CD4-positive, alpha-beta memory T cell (primary cell): ENCODE data around the gene KLHL35. TPM values are rescaled to one million over a fixed set of nuclear protein-coding genes. Genes with fewer than 3 reads are reported as not detected.
A peak's percentile ranks its signal among the peaks of the same experiment; 100 is the strongest.

ENCODE experiments used
- CTCF ChIA-PET: fragments of 350-600 bp; sonication (Branson Sonifier 250); formaldehyde crosslinking; loops from one replicate; lab custom pipeline; 2021; ENCODE audit warnings: inconsistent platforms; ENCODE audit not compliant: partially characterized antibody; lab: Charles Lee
- POLR2A ChIA-PET: fragments of 350-600 bp; sonication (Branson Sonifier 250); formaldehyde crosslinking; loops from one replicate; lab custom pipeline; 2021; ENCODE audit not compliant: partially characterized antibody; lab: Charles Lee
- DNase-seq, 5 donors: peaks; one replicate each; pipeline versions ENCODE4 v3.0.0 to v3.0.0-alpha.2; 2020 to 2022; ENCODE audit warnings: mixed read lengths in 1 of 5
- H3K27ac ChIP-seq: one replicate; pipeline ENCODE4 v1.7.0; 2013; ENCODE audit warnings: low read depth, low read length
- H3K27me3 ChIP-seq: 2 replicates; pipeline ENCODE4 v1.7.0; 2013; ENCODE audit warnings: mild to moderate bottlenecking, low read length, moderate library complexity; ENCODE audit not compliant: insufficient read depth
- H3K36me3 ChIP-seq: 2 replicates; pipeline ENCODE4 v1.7.0; 2013; ENCODE audit warnings: mild to moderate bottlenecking, low read length, moderate library complexity; ENCODE audit not compliant: insufficient read depth
- H3K4me1 ChIP-seq: 2 replicates; pipeline ENCODE4 v1.7.0; 2013; ENCODE audit warnings: mild to moderate bottlenecking, low read length, moderate library complexity; ENCODE audit not compliant: insufficient read depth
- H3K4me3 ChIP-seq, 2 donors: one replicate each; pipeline ENCODE4 v1.7.0; 2013; ENCODE audit warnings: low read length in 2 of 2, mild to moderate bottlenecking in 1 of 2
- H3K9me3 ChIP-seq, 2 donors: one replicate each; pipeline ENCODE4 v1.7.0; 2013; ENCODE audit warnings: low read length in 2 of 2, control low read depth in 1 of 2; ENCODE audit not compliant: control insufficient read depth in 1 of 2
- H3K27ac Mint-ChIP-seq, 7 donors: one replicate each; pipeline ENCODE4 v1.8.0; 2020 to 2021; ENCODE audit warnings: mixed read lengths in 7 of 7, mild to moderate bottlenecking in 6 of 7, inconsistent platforms in 3 of 7, moderate library complexity in 3 of 7
- H3K27me3 Mint-ChIP-seq, 2 donors: one replicate each; pipeline ENCODE4 v1.8.0; 2020 to 2021; ENCODE audit warnings: mixed read lengths in 2 of 2
- H3K36me3 Mint-ChIP-seq, 2 donors: one replicate each; pipeline ENCODE4 v1.8.0; 2020 to 2021; ENCODE audit warnings: mixed read lengths in 2 of 2, inconsistent platforms in 1 of 2, mild to moderate bottlenecking in 1 of 2
- H3K4me1 Mint-ChIP-seq, 4 donors: one replicate each; pipeline ENCODE4 v1.8.0; 2020 to 2021; ENCODE audit warnings: mixed read lengths in 4 of 4, mild to moderate bottlenecking in 1 of 4
- H3K4me3 Mint-ChIP-seq, 8 donors: one replicate each; pipeline ENCODE4 v1.8.0; 2020 to 2021; ENCODE audit warnings: mixed read lengths in 8 of 8, mild to moderate bottlenecking in 7 of 8, moderate library complexity in 6 of 8, inconsistent platforms in 3 of 8
- H3K9me3 Mint-ChIP-seq, 8 donors: one replicate each; pipeline ENCODE4 v1.8.0; 2020 to 2021; ENCODE audit warnings: mixed read lengths in 8 of 8, mild to moderate bottlenecking in 5 of 8, inconsistent platforms in 3 of 8, moderate library complexity in 1 of 8
- intact Hi-C: fragments of 100-400 bp; cut with micrococcal nuclease; formaldehyde crosslinking; loops from one replicate; pipeline ENCODE4 v1.15.1; 2023
- polyA plus RNA-seq, 2 donors: library from polyadenylated mRNA; unstranded; fragments of 300-500 nt; fragmentation: Illumina TruSeq; gene quantifications; one replicate each; pipeline ENCODE4 v1.2.3, GENCODE V29; 2021
- total RNA-seq, 2 experiments: library from RNA; stranded (reverse); gene quantifications; one replicate each; pipeline ENCODE4 v1.2.3, GENCODE V29; 2021

Gene KLHL35
- total and polyA plus RNA-seq, 4 experiments from 2014 or later, result 0.93 to 1.5 (median 1.3) TPM

DNA sequence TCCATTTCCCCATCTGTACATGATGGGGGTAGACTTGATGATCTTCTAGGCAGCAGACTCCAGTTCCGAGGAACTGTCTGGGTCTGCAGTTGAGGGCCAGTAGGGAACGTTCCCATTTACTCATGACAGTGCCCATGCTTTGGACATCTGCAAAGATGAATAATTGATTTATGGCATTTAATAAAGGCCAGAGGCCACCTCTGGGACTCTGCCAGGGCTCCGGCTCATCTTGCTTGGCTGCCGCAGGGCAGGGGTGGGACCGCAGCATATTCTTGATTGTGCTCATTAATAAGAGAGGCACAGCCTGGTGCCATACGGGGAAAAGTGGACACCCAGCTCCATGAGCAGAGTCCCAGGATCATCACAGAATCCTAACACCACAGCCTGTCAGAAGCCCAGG is 28.1 kb upstream of the KLHL35 start:
- Histone ChIP-seq H3K4me3 (no peak overlapping the region), H3K36me3 (no peaks in the 10 kb centered on the region), H3K9me3 (no peaks in the 10 kb centered on the region), H3K27ac (no peak overlapping the region), H3K27me3 (no peaks in the 10 kb centered on the region), H3K4me1 (no peaks in the 10 kb centered on the region)
- ChIA-PET CTCF (no interaction called here), POLR2A (no interaction called here)
- no peak for DNase-seq
- Mint-ChIP-seq H3K36me3 (peaks cover 4 to 25% of the 10 kb centered on the region in 2 donors), H3K9me3 (no peaks in the 10 kb centered on the region), H3K27me3 (no peaks in the 10 kb centered on the region), H3K4me1 (peaks cover 0 to 6% (median 2%) of the 10 kb centered on the region in 4 donors), H3K4me3 (no peak overlapping the region), H3K27ac (peak overlapping the region in 1 of 7 donors; percentile 25)
- intact Hi-C loops, result no loop called here

DNA sequence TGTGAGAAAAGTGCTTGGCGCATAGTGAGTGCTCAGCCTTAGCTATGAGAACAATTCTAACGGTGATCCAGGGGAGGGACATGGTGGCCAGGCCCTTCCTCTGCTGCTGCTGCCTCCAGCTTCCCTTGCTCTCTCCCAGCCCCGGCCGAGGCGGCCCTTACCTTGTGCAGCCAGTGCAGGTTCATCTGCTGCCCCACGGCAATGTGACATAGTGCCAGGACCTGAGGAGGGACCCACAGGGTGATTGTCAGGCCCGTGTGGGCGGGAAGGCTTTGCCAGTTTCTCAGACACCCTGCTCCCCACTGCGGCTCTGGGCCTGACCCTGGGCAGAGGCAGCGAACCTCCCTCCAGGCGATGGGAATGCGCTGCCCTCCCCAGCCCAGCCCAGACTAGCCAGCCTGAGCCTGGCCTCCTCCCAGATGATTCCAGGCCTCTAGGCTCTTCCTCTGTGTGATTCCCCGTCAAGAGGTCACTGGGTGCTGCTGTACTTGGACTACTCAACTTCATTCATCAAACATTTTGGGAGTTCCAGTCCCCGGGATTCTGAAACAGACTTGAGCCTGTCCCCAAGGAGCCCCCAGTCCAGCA is 23.7 kb upstream of the KLHL35 start:
- H3K27me3 ChIP-seq, result no peaks in the 10 kb centered on the region
- DNase-seq, result no peak
- no peaks in the 10 kb centered on the region for H3K4me1 ChIP-seq
- H3K27ac ChIP-seq, result no peak overlapping the region
- Mint-ChIP-seq H3K4me3 (no peak overlapping the region), H3K27me3 (no peaks in the 10 kb centered on the region), H3K9me3 (no peaks in the 10 kb centered on the region), H3K27ac (no peak overlapping the region), H3K4me1 (peaks cover 0 to 2% (median under 1%) of the 10 kb centered on the region in 4 donors), H3K36me3 (peaks cover 10 to 36% of the 10 kb centered on the region in 2 donors)
- CTCF ChIA-PET, result no interaction called here
- no peaks in the 10 kb centered on the region for H3K36me3 ChIP-seq
- intact Hi-C loops, result no loop called here
- H3K9me3 ChIP-seq, result no peaks in the 10 kb centered on the region
- H3K4me3 ChIP-seq, result no peak overlapping the region
- POLR2A ChIA-PET, result no interaction called here

DNA sequence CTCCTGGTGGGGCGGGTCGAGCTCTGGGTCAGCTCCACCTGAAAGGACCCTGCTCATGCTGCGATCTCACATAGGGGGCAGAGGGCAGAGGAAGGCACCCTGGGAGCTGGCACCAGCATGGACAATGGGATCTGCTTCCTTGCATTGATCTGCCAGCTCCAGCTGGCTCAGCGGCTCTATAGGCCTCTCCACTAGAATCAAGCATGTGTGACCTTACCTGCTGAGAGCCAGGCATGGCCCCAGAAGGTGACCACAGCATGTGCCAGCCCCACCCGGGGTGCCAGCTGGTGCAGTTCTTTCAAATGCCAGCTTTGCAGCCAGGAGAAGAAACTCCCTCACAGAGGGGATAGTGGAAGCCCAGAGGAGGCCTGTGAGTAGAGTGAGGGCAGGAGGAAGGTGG is 22.0 kb upstream of the KLHL35 start:
- no peaks in the 10 kb centered on the region for H3K27me3 ChIP-seq
- POLR2A ChIA-PET, result no interaction called here
- H3K27ac Mint-ChIP-seq, result peak overlapping the region in 1 of 7 donors; percentile 63
- no peaks in the 10 kb centered on the region for H3K27me3 Mint-ChIP-seq
- H3K9me3 ChIP-seq, result no peaks in the 10 kb centered on the region
- DNase-seq, result no peak
- CTCF ChIA-PET, result interaction anchor here (2.3 kb wide), 1 partner anchor 10 kb away, joined by 15 read pairs; no protein-coding TSS in a partner anchor
- intact Hi-C loops, result no loop called here
- H3K4me3 Mint-ChIP-seq, result no peak overlapping the region
- H3K27ac ChIP-seq, result no peak overlapping the region
- H3K4me3 ChIP-seq, result no peak overlapping the region
- H3K4me1 Mint-ChIP-seq, result peaks cover 0 to 1% (median 0%) of the 10 kb centered on the region in 4 donors
- no peaks in the 10 kb centered on the region for H3K36me3 ChIP-seq
- H3K4me1 ChIP-seq, result no peaks in the 10 kb centered on the region
- peaks cover 10 to 31% of the 10 kb centered on the region in 2 donors for H3K36me3 Mint-ChIP-seq
- no peaks in the 10 kb centered on the region for H3K9me3 Mint-ChIP-seq

DNA sequence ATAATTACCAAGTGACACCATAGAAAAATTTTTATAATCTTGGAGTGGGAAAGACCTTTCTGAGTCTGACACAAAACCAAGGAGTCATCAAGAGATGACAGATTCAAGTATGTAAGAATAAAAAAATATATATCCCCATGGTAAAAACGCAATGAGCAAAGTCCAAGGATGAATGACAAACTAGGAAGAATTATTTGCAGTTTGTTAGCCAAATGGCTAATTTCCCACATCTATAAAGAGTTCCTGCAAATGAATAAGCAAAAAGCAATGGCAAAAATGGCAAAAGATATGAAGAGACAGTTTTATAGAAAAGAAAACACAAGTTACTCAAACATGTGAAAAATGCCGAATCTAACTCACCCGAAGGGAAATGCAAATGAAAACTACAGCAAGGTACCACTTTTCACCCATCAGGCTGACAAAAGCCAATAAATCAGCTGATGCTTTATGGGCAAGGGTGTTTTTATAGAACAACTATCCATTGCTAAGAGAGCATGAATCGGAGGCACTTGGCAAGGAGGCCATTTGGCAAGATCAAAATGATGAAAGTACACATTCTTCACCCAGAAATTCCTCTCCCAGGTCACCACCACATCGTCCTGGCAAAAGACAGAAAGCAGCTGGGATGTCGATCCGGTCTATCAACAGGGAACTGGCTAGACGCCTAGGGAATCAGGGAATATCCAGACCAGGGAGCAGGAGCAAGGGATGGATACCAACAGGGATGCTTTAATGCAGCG is 21.1 kb upstream of the KLHL35 start:
- Histone ChIP-seq H3K27ac (no peak overlapping the region), H3K36me3 (no peaks in the 10 kb centered on the region), H3K9me3 (no peaks in the 10 kb centered on the region), H3K4me1 (no peaks in the 10 kb centered on the region), H3K4me3 (no peak overlapping the region), H3K27me3 (no peaks in the 10 kb centered on the region)
- Mint-ChIP-seq H3K4me1 (peaks cover 0 to 1% (median 0%) of the 10 kb centered on the region in 4 donors), H3K27ac (peak overlapping the region in 1 of 7 donors; percentile 20), H3K36me3 (peaks cover 10 to 30% of the 10 kb centered on the region in 2 donors), H3K27me3 (no peaks in the 10 kb centered on the region), H3K4me3 (no peak overlapping the region), H3K9me3 (no peaks in the 10 kb centered on the region)
- CTCF ChIA-PET, result interaction anchor here (0.7 to 2.3 kb wide), 3 partner anchors 9 to 49 kb away, joined by 3 to 15 read pairs (median 6); no protein-coding TSS in a partner anchor
- POLR2A ChIA-PET, result no interaction called here
- intact Hi-C loops, result no loop called here
- DNase-seq, result no peak

DNA sequence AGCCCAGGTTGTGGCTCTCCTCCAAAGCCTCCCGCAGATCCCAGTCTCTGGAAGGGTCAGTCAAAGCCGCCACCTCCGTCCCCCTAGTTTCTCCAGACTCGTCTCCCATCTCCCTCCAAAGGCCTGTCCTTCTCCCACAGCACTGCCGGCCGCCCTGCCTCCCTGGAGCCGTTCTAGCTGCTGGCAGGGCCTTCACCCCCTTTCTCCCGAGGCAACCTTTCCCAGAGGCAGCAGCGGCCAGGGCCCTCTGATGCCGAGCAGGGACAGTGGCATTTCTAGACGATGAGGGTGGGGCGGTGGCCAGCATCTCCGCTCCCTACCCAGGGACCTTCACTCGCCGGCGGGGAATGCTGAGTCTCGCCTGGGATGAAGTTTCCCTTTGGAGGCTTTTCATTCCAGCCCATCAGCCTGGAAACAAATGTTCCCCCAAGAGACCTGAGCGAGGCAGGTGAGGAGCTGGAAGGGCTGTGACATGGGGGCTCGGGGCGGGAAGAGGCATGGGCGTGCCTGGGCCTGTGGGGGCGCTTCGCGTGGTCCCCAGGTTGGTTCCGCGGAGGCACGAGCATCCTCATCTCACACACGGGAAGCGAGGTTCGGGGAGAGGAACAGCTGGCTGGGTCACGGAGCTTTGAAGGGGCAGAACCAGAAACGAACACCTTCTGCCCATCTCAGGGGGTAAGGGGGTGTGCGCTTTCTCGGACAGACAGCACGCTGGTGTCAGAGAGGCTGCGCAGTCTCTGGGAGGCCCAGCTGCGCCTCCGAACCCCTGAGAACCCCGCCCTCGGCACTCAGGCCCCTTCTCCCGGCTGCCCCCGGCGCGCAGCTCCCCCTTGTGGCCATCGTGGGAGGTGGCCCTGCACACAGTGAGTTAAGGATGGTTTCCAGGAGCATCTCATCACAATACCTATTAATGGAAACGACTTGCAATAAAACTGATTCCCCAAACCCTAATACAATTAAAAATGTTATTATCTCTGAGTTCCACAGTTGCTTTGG is 18.1 kb upstream of the KLHL35 start:
- ChIA-PET CTCF (interaction anchor here (0.7 to 1.3 kb wide), 4 partner anchors 62 to 171 kb away, joined by 3 to 6 read pairs (median 4); no protein-coding TSS in a partner anchor), POLR2A (interaction anchor here (1.1 kb wide), 1 partner anchor 74 kb away, joined by 5 read pairs; no protein-coding TSS in a partner anchor)
- H3K27me3 Mint-ChIP-seq, result no peaks in the 10 kb centered on the region
- Histone ChIP-seq H3K9me3 (no peaks in the 10 kb centered on the region), H3K4me1 (no peaks in the 10 kb centered on the region), H3K27ac (no peak overlapping the region), H3K27me3 (no peaks in the 10 kb centered on the region), H3K36me3 (no peaks in the 10 kb centered on the region), H3K4me3 (no peak overlapping the region)
- intact Hi-C loops, result no loop called here
- no peaks in the 10 kb centered on the region for H3K9me3 Mint-ChIP-seq
- DNase-seq, result no peak
- H3K27ac Mint-ChIP-seq, result peak overlapping the region in 2 of 7 donors; percentile 24 to 53
- H3K36me3 Mint-ChIP-seq, result peaks cover 10 to 36% of the 10 kb centered on the region in 2 donors
- H3K4me3 Mint-ChIP-seq, result no peak overlapping the region
- peaks cover 0 to 1% (median 0%) of the 10 kb centered on the region in 4 donors for H3K4me1 Mint-ChIP-seq

DNA sequence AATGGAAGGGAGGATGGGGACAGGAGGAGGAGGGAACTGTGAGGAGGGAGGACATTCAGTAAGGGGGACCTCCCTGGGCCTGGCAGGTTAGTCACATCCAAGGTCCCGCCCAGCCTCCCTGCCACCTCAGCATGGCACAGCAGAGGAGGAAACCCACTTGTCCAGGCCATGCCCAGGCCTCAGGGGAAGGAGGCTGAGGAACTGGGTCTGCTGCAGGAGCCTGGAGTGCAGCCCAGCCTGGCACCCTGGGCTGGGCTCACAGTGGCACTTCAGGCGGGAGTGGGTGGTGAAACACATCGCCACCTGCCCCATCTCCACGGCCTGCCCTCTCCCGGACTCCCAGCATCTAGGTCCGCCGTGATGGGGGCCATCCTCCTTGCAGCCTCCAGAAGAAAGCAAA is 17.2 kb upstream of the KLHL35 start:
- no peak overlapping the region for H3K27ac Mint-ChIP-seq
- peaks cover 8 to 32% of the 10 kb centered on the region in 2 donors for H3K36me3 Mint-ChIP-seq
- no peaks in the 10 kb centered on the region for H3K27me3 ChIP-seq
- H3K36me3 ChIP-seq, result no peaks in the 10 kb centered on the region
- ChIA-PET CTCF (interaction anchor here (1.0 kb wide), 1 partner anchor 61 kb away, joined by 6 read pairs; no protein-coding TSS in a partner anchor), POLR2A (no interaction called here)
- no peaks in the 10 kb centered on the region for H3K9me3 ChIP-seq
- H3K4me3 ChIP-seq, result no peak overlapping the region
- H3K27me3 Mint-ChIP-seq, result no peaks in the 10 kb centered on the region
- H3K4me1 ChIP-seq, result peaks cover 4% of the 10 kb centered on the region
- DNase-seq, result no peak
- H3K4me3 Mint-ChIP-seq, result no peak overlapping the region
- no peaks in the 10 kb centered on the region for H3K9me3 Mint-ChIP-seq
- intact Hi-C loops, result no loop called here
- peaks cover 0 to 4% (median 2%) of the 10 kb centered on the region in 4 donors for H3K4me1 Mint-ChIP-seq
- H3K27ac ChIP-seq, result no peak overlapping the region
